Panc1 (cell line): ENCODE results near the gene EFNB1. TPM values are rescaled to one million over a fixed set of nuclear protein-coding genes. Genes with fewer than 3 reads are reported as not detected.

Experiments
- ATAC-seq: fragments of 200-7000 bp; cut with Tn5 transposase; 2 replicates; pipeline ENCODE4 v1.9.1; 2020; ENCODE audit warnings: mild to moderate bottlenecking, moderate library complexity
- BruUV-seq: library from RNA; stranded (reverse); fragments of 400-500 nt; replicated peaks from 2 replicates; lab custom pipeline; 2021; lab: Mats Ljungman, UMichigan
- CTCF ChIA-PET: fragments of 300-600 bp; sonication (Branson Sonifier 250); formaldehyde crosslinking; loops from one replicate; lab custom pipeline; 2022; ENCODE audit warnings: antibody characterized with exemption; lab: Charles Lee
- POLR2A ChIA-PET: fragments of 300-600 bp; sonication (Branson Sonifier 250); formaldehyde crosslinking; loops from one replicate; lab custom pipeline; 2022; ENCODE audit warnings: antibody characterized with exemption; lab: Charles Lee
- DNase-seq: peaks from one replicate; pipeline ENCODE4 v3.0.0-alpha.2; 2010; ENCODE audit warnings: low read depth, low spot score
- H3K27ac ChIP-seq: 2 replicates; pipeline ENCODE4 v1.5.1; 2011; ENCODE audit warnings: mild to moderate bottlenecking, low read length, inconsistent platforms
- H3K27me3 ChIP-seq: fragments of 200-500 bp; sonication (Bioruptor generic); 2 replicates; pipeline ENCODE4 v1.6.0; 2014; ENCODE audit warnings: low read length, inconsistent platforms; ENCODE audit not compliant: control insufficient read depth, insufficient read depth
- H3K36me3 ChIP-seq: fragments of 200-500 bp; sonication (Bioruptor generic); 2 replicates; pipeline ENCODE4 v1.5.1; 2014; ENCODE audit warnings: inconsistent platforms, mild to moderate bottlenecking, low read length, moderate library complexity; ENCODE audit not compliant: control insufficient read depth, insufficient read depth
- H3K4me1 ChIP-seq: 2 replicates; pipeline ENCODE4 v1.5.1; 2011; ENCODE audit warnings: inconsistent platforms, mild to moderate bottlenecking, low read length, moderate library complexity; ENCODE audit not compliant: control insufficient read depth, insufficient read depth
- H3K4me3 ChIP-seq, 2 experiments: 2 replicates each; pipeline ENCODE4 v1.5.1; 2011 to 2012; ENCODE audit warnings: low read depth in 2 of 2, low read length in 2 of 2, mild to moderate bottlenecking in 2 of 2, inconsistent platforms in 1 of 2, moderate library complexity in 1 of 2
- H3K9me3 ChIP-seq: fragments of 200-500 bp; sonication (Bioruptor generic); 2 replicates; pipeline ENCODE4 v1.5.1; 2014; ENCODE audit warnings: low read depth, mild to moderate bottlenecking, inconsistent platforms, low read length, moderate library complexity; ENCODE audit not compliant: control insufficient read depth, insufficient read depth
- CTCF ChIP-seq: fragments of 450-650 bp; IDR thresholded peaks from 2 replicates; pipeline ENCODE4 v1.5.1; 2017; ENCODE audit warnings: mild to moderate bottlenecking
- POLR2AphosphoS5 ChIP-seq: IDR thresholded peaks from 2 replicates; pipeline ENCODE4 v1.6.1; 2012; ENCODE audit warnings: mild to moderate bottlenecking, low read depth, low read length, moderate library complexity
- REST ChIP-seq, 2 experiments: IDR thresholded peaks; 2 replicates each; pipeline ENCODE4 v1.6.1; 2011 to 2012; ENCODE audit warnings: low read depth in 2 of 2, control low read depth in 1 of 2, low read length in 1 of 2, mild to moderate bottlenecking in 1 of 2, moderate library complexity in 1 of 2; ENCODE audit not compliant: insufficient read depth in 1 of 2
- SIN3A ChIP-seq: IDR thresholded peaks from 2 replicates; pipeline ENCODE4 v1.6.1; 2012; ENCODE audit warnings: low read depth, mild to moderate bottlenecking, low read length, moderate library complexity, borderline replicate concordance; ENCODE audit not compliant: insufficient read depth
- TCF7L2 ChIP-seq: IDR thresholded peaks from 2 replicates; pipeline ENCODE4 v1.6.1; 2011; ENCODE audit warnings: mild to moderate bottlenecking, low read depth, low read length, inconsistent platforms
- in situ Hi-C: cut with HindIII; loops from 2 replicates; pipeline ENCODE4 v1.10.0; 2016; ENCODE audit warnings: low sequenced_read_pairs, low pct_unique_long_range_greater_than_20kb
- intact Hi-C: fragments of 100-400 bp; cut with micrococcal nuclease; formaldehyde crosslinking; loops from one replicate; pipeline ENCODE4 v1.10.0; 2022; ENCODE audit not compliant: unreplicated experiment
- total RNA-seq: library from RNA; stranded (reverse); gene quantifications from one replicate; pipeline ENCODE4 v1.2.1, GENCODE V29; 2021; ENCODE audit not compliant: unreplicated experiment

The EFNB1 gene
- total RNA-seq, 1 experiment from 2014 or later = 12.9 TPM

- DNase-seq (no peak), ATAC-seq (no peak)
- CTCF ChIA-PET = no interaction called here
- Histone ChIP-seq H3K27ac (no peak overlapping the region), H3K4me1 (no peaks in the 10 kb centered on the region), H3K27me3 (no peaks in the 10 kb centered on the region), H3K36me3 (no peaks in the 10 kb centered on the region), H3K4me3 (no peak overlapping the region), H3K9me3 (no peaks in the 10 kb centered on the region)
- TF ChIP-seq POLR2AphosphoS5 (no peak), TCF7L2 (no peak), SIN3A (no peak)
- BruUV-seq = no TSS peak
- in situ Hi-C loops = no loop called here
- POLR2A ChIA-PET = no interaction called here
- intact Hi-C loops = no loop called here
These were observed 8.3 kb downstream of the EFNB1 start for GRCh38 chrX:68837119-68837518.

- Histone ChIP-seq H3K27ac (no peak overlapping the region), H3K27me3 (no peaks in the 10 kb centered on the region), H3K36me3 (no peaks in the 10 kb centered on the region), H3K9me3 (no peaks in the 10 kb centered on the region), H3K4me3 (no peak overlapping the region), H3K4me1 (no peaks in the 10 kb centered on the region)
- BruUV-seq = no TSS peak
- ChIA-PET POLR2A (no interaction called here), CTCF (interaction anchor here (0.9 kb wide), 1 partner anchor 194 kb away, joined by 3 read pairs; no protein-coding TSS in a partner anchor)
- TF ChIP-seq REST (IDR thresholded peaks at IDR 0.05; ENCODE audit: insufficient read depth in 1 of 2, low read depth in 2 of 2, low read length in 1 of 2) = no peak
- no peak for TF ChIP-seq CTCF
- TF ChIP-seq SIN3A = no peak
- TF ChIP-seq TCF7L2 = no peak
- no peak for TF ChIP-seq POLR2AphosphoS5
- in situ Hi-C loops = no loop called here
- intact Hi-C loops = no loop called here
- ATAC-seq = no peak
- DNase-seq = no peak
These were observed 9.7 kb downstream of the EFNB1 start for GRCh38 chrX:68838571-68838910.

- in situ Hi-C loops = no loop called here
- Histone ChIP-seq H3K9me3 (no peaks in the 10 kb centered on the region), H3K4me3 (no peak overlapping the region), H3K36me3 (no peaks in the 10 kb centered on the region), H3K27me3 (no peaks in the 10 kb centered on the region), H3K27ac (no peak overlapping the region), H3K4me1 (no peaks in the 10 kb centered on the region)
- TF ChIP-seq TCF7L2 = no peak
- no peak for TF ChIP-seq SIN3A
- BruUV-seq = no TSS peak
- intact Hi-C loops = no loop called here
- CTCF ChIA-PET = no interaction called here
- POLR2A ChIA-PET = no interaction called here
- ATAC-seq (no peak), DNase-seq (no peak)
These were observed 10.9 kb downstream of the EFNB1 start for GRCh38 chrX:68839771-68840170.
